K562 (cell line): Measurements from ENCODE around the gene PDLIM7. TPM values are rescaled to one million over a fixed set of nuclear protein-coding genes. Genes with fewer than 3 reads are reported as not detected.
A peak's percentile ranks its signal among the peaks of the same experiment; 100 is the strongest.

ENCODE experiments used
- ATAC-seq: fragments of 200-7000 bp; cut with Tn5 transposase; 3 replicates; pipeline ENCODE4 v1.9.1; 2020; ENCODE audit warnings: moderate library complexity
- BruUV-seq: library from RNA; stranded (reverse); fragments of 400-500 nt; replicated peaks from 2 replicates; lab custom pipeline; 2021; lab: Mats Ljungman, UMichigan
- CTCF ChIA-PET: fragments of 300-600 bp; formaldehyde crosslinking; extraction: SDS; loops from one replicate; lab custom pipeline; 2021; ENCODE audit warnings: low intra/inter-chr PET ratio; lab: Yijun Ruan, JAX
- POLR2A ChIA-PET: fragments of 300-600, 350-650 bp; sonication (Branson Sonifier 250); formaldehyde crosslinking; extraction: SDS; loops from one replicate; lab custom pipeline; 2021; ENCODE audit warnings: antibody characterized with exemption, inconsistent platforms; lab: Yijun Ruan, JAX
- DNase-seq, 4 experiments: peaks; one replicate each; pipeline versions ENCODE4 v3.0.0 to v3.0.0-alpha.2; 2011 to 2018; ENCODE audit warnings: low spot score in 3 of 4, mixed read lengths in 3 of 4; ENCODE audit errors: extremely low read depth in 1 of 4
- FAIRE-seq: peaks from 2 replicates; lab custom pipeline; 2011; peaks lifted over from hg19 to GRCh38; lab: Jason Lieb, UNC
- H2AFZ ChIP-seq: 2 replicates; pipeline ENCODE4 v1.6.0; 2011; ENCODE audit warnings: low read depth, low read length, control low read depth, inconsistent platforms
- H3K27ac ChIP-seq: fragments of 200-600 bp; 3 replicates; pipeline ENCODE4 v1.8.0; 2011; ENCODE audit warnings: low read depth, mild to moderate bottlenecking, control low read depth, inconsistent platforms, low read length, moderate library complexity, mixed read lengths; ENCODE audit errors: extremely low read depth
- H3K27me3 ChIP-seq, 2 experiments: fragments of 300-600 bp in 1 of 2; 2 replicates in 1 of 2; 3 replicates in 1 of 2; pipeline versions ENCODE4 v1.6.0 to v1.8.0; 2011; ENCODE audit warnings: inconsistent platforms in 2 of 2, low read length in 2 of 2, mild to moderate bottlenecking in 1 of 2, mixed read lengths in 1 of 2, moderate library complexity in 1 of 2; ENCODE audit not compliant: control insufficient read depth in 2 of 2, insufficient read depth in 2 of 2
- H3K36me3 ChIP-seq: fragments of 300-600 bp; 3 replicates; pipeline ENCODE4 v1.8.0; 2011; ENCODE audit warnings: mild to moderate bottlenecking, low read length, inconsistent platforms; ENCODE audit not compliant: control insufficient read depth, insufficient read depth
- H3K4me1 ChIP-seq, 2 experiments: fragments of 200-600 bp in 1 of 2; replicated peaks in 1 of 2; 2 replicates in 1 of 2; 3 replicates in 1 of 2; pipeline versions ENCODE4 v1.5.1 to v1.8.0; 2011; ENCODE audit warnings: inconsistent platforms in 2 of 2, low read length in 2 of 2, mild to moderate bottlenecking in 1 of 2, mixed read lengths in 1 of 2, moderate library complexity in 1 of 2; ENCODE audit not compliant: control insufficient read depth in 2 of 2, insufficient read depth in 2 of 2
- H3K4me2 ChIP-seq: 2 replicates; pipeline ENCODE4 v1.6.1; 2011; ENCODE audit warnings: low read length, control low read depth, inconsistent platforms, mixed read lengths; ENCODE audit not compliant: insufficient read depth
- H3K4me3 ChIP-seq: fragments of 200-600 bp; sonication (generic), shearing (Covaris generic); 2 replicates; pipeline ENCODE4 v1.5.1; 2016; ENCODE audit warnings: control low read depth, inconsistent platforms
- H3K79me2 ChIP-seq: fragments of 200-600 bp; 3 replicates; pipeline ENCODE4 v1.8.0; 2011; ENCODE audit warnings: low read length, inconsistent platforms; ENCODE audit not compliant: control insufficient read depth, insufficient read depth
- H3K9ac ChIP-seq, 2 experiments: 2 replicates each; pipeline versions ENCODE4 v1.6.0 to v1.6.1; 2011; ENCODE audit warnings: low read depth in 2 of 2, low read length in 2 of 2, control low read depth in 1 of 2, inconsistent platforms in 1 of 2, mild to moderate bottlenecking in 1 of 2, mixed read lengths in 1 of 2; ENCODE audit not compliant: insufficient read depth in 1 of 2
- H3K9me1 ChIP-seq: one replicate; pipeline ENCODE4 v1.6.0; 2011; ENCODE audit warnings: inconsistent platforms, mild to moderate bottlenecking, low read length, moderate library complexity; ENCODE audit not compliant: control insufficient read depth, insufficient read depth
- H3K9me3 ChIP-seq: replicated peaks from 2 replicates; pipeline ENCODE4 v1.5.1; 2011; ENCODE audit warnings: low read depth, low read length, inconsistent platforms; ENCODE audit not compliant: control insufficient read depth, insufficient read depth
- H4K20me1 ChIP-seq: replicated peaks from 2 replicates; pipeline ENCODE4 v1.6.1; 2011; ENCODE audit warnings: low read length, inconsistent platforms, mixed read lengths; ENCODE audit not compliant: control insufficient read depth, insufficient read depth
- GATA2 ChIP-seq: sonication (generic); formaldehyde crosslinking; IDR thresholded peaks from 2 replicates; pipeline ENCODE4 v1.4.0; 2020; ENCODE audit warnings: mild to moderate bottlenecking, missing genetic modification reagents
- POLR2G ChIP-seq: fragments of 200-400 bp; formaldehyde crosslinking; IDR thresholded peaks from 2 replicates; pipeline ENCODE4 v1.6.1; 2017; ENCODE audit warnings: low read depth, mild to moderate bottlenecking, antibody characterized with exemption, low read length, moderate library complexity
- WGBS: fragments of 100-300 bp; shearing (Covaris generic); methylation state at CpG from one replicate; pipeline ENCODE4 v1.1.6; 2016; ENCODE audit warnings: low coverage, mixed read lengths; ENCODE audit not compliant: insufficient coverage; ENCODE audit errors: missing lambda C conversion rate; 5-methylcytosine and 5-hydroxymethylcytosine counted together
- in situ Hi-C: fragments of 300-500 bp; cut with MboI; formaldehyde crosslinking; loops from 4 replicates; pipeline ENCODE4 v1.15.0; 2018; ENCODE audit warnings: inconsistent platforms, mixed read lengths
- intact Hi-C: fragments of 100-400 bp; cut with micrococcal nuclease; formaldehyde crosslinking; loops from 2 replicates; pipeline ENCODE4 v1.14.2; 2022
- polyA plus RNA-seq, 8 experiments: library from polyadenylated mRNA; depleted of rRNA in 4 of 8; stranded (reverse) in 5 of 8; unstranded in 3 of 8; fragments of >200 nt; fragmentation: Nextera tagmentation in 2 of 8; fragmentation: Illumina TruSeq in 1 of 8; extraction: Ambion mirVana in 2 of 8; extraction: Trizol in 1 of 8; gene quantifications; 2 replicates each; pipeline versions ENCODE4 v1.2.1 to v1.2.3, GENCODE V29; 2011 to 2014; ENCODE audit warnings: inconsistent platforms in 1 of 8, missing spikeins in 1 of 8
- total RNA-seq, 7 experiments: library from RNA; depleted of rRNA in 6 of 7; stranded (reverse); fragments of >200 nt in 6 of 7; fragmentation: Illumina TruSeq in 2 of 7; extraction: Trizol in 2 of 7; gene quantifications; 2 replicates each; pipeline versions ENCODE4 v1.2.1 to v1.2.3, GENCODE V29; 2011 to 2021; ENCODE audit warnings: low replicate concordance in 1 of 7

Gene PDLIM7
- total and polyA plus RNA-seq, 9 of the 15 experiments (the other 6 are each of a cell fraction or from before 2014, with no cell fraction given), result 2.1 to 124 (median 32.6) TPM

DNA sequence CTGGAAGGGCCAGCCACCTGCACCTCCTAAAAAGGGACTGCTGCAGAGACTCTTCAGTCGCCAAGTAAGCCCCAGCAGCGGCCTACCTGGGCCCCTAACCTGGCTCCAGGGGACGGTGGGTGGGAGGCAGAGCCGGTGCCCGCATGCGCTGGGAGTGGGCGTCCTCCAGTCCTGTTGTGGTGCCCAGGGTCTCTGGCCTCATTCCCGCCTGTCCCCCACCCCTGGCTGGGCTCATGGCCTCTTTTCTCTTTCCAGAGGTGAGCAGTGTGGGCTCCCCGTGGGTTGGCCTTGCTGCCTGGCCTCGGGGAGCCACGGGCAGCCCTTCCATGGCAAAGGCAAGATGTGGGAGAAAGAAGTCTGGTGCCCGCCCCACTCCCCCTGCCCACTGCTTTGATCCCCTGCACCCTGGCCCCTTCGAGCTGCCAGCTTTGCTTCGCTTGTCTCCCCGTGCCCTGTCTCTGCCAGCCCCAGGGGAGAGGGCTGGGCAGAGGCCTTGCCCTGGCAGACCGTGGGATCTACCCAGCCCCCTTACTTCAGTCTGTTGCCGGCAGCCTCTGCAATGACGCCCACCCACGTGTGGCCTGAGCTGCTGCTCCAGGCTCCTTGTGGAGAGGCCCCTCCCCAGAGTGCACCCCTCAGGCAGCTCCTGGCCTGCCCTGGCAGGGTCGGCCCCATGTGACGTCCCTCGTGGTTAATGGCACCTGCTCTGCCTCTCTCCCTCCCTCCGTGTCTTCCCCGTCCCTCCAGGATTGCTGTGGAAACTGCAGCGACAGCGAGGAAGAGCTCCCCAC, 56.2 kb downstream of the PDLIM7 start:
- Histone ChIP-seq H3K9me1 (peaks cover 3% of the 10 kb centered on the region), H2AFZ (no peak overlapping the region), H3K4me1 (peaks cover 17 to 46% of the 10 kb centered on the region in 2 experiments; a peak in 4 of 5 replicates), H3K27me3 (no peaks in the 10 kb centered on the region), H3K4me3 (no peak overlapping the region), H3K9ac (peak overlapping the region in 1 of 2 experiments; percentile 33; a peak in 1 of 4 replicates), H3K79me2 (no peaks in the 10 kb centered on the region), H3K4me2 (no peak overlapping the region), H3K36me3 (peaks cover 67% of the 10 kb centered on the region; the same call in 2 of the 3 replicates), H3K27ac (no peak overlapping the region), H4K20me1 (peaks cover 29% of the 10 kb centered on the region; the same call in 1 of the 2 replicates), H3K9me3 (no peaks in the 10 kb centered on the region)
- intact Hi-C loops, result no loop called here
- no peak for ATAC-seq
- ChIA-PET POLR2A (interaction anchor here (1.0 to 11.8 kb wide), 5 partner anchors 8 to 80 kb away, joined by 3 to 210 read pairs (median 5); partner anchors contain the start of gene GRK6), CTCF (no interaction called here)
- TF ChIP-seq GATA2 (CRISPR knock-in tag) (no peak), POLR2G (peak; percentile 52; the same call in 1 of the 2 replicates)
- BruUV-seq, result no TSS peak
- in situ Hi-C loops, result no loop called here
- no peak for DNase-seq
- WGBS, result 90% methylated on average over 17 of the region's 26 CpGs
- FAIRE-seq, result no peak
